Fibroblast of skin of right quadriceps (primary cell): ENCODE measurements around the gene PCDHGC3.
"Not testable (repeated sequence)": the region's sequence is repeated elsewhere in the genome, so short reads cannot be mapped to it uniquely, and the experiment has no call there.

ENCODE experiments used
- DNase-seq: peaks from one replicate; pipeline ENCODE4 v3.0.0-alpha.2; 2013

The PCDHGC3 gene

DNA sequence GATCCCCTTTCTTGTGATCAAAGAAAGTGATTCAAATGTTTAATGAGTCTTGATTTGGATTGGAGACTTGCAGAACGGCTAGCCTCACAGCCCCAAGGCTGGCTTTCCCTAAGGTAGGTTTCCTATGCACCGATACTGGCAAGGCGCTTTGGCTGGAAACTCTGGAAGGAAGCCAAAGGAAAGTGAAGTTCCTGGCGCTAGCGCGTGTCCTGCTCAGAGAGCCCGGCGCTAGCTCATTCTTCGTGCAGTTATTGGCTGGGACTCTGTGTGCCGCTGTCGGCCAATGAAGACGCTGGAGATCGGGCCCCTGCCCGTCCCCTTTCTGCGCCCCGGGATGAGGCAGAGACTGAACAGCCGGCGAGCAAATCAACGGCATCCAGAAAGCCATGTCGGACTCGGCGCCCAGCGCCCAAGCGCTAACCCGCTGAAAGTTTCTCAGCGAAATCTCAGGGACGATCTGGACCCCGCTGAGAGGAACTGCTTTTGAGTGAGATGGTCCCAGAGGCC lies at the start of gene PCDHGC3:
Gene PCDHGC3 (plus strand): TSS at position 342 of the 507 bp plus-strand sequence. CDS start 151 bp downstream, at position 493.
- peak; percentile 97 for DNase-seq

DNA sequence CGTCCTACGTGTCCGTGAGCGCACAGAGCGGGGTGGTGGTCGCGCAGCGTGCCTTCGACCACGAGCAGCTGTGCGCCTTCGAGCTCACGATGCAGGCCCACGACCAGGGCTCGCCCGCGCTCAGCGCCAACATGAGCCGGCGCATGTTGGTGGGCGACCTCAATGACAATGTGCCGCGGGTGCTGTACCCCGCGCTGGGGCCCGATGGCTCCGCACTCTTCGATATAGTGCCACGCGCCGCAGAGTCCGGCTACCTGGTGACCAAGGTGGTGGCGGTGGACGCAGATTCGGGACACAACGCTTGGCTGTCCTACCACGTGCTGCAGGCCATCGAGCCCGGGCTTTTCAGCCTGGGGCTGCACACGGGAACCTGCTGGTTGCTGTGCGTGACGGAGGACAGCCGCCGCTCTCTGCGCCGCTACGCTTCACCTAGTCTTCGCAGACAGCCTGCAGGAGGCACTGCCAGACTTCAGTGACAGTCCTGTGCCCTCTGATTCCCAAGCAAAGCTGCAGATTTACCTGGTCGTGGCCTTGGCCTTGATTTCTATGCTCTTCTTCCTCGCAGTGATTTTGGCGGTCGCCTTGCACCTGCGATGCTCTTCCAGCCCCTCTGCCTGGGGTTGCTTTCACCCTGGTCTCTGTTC lies 47.9 kb upstream of the PCDHGC3 start:
- DNase-seq: no peak

DNA sequence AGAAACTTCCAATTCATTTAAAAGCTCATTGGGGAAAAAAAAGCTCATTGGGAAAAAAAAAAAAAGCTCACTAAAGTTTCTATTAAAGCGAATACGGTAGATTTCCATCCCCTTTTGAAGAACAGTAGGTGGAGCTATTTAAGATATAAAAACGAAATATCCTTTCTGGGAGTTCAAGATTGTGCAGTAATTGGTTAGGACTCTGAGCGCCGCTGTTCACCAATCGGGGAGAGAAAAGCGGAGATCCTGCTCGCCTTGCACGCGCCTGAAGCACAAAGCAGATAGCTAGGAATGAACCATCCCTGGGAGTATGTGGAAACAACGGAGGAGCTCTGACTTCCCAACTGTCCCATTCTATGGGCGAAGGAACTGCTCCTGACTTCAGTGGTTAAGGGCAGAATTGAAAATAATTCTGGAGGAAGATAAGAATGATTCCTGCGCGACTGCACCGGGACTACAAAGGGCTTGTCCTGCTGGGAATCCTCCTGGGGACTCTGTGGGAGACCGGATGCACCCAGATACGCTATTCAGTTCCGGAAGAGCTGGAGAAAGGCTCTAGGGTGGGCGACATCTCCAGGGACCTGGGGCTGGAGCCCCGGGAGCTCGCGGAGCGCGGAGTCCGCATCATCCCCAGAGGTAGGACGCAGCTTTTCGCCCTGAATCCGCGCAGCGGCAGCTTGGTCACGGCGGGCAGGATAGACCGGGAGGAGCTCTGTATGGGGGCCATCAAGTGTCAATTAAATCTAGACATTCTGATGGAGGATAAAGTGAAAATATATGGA lies 45.2 kb upstream of the PCDHGC3 start, which contains the start of gene PCDHGA12:
Gene PCDHGA12 (plus strand): TSS at position 176 of the 782 bp plus-strand sequence. CDS start 253 bp downstream, at position 429.
- peak; percentile 92 for DNase-seq

DNA sequence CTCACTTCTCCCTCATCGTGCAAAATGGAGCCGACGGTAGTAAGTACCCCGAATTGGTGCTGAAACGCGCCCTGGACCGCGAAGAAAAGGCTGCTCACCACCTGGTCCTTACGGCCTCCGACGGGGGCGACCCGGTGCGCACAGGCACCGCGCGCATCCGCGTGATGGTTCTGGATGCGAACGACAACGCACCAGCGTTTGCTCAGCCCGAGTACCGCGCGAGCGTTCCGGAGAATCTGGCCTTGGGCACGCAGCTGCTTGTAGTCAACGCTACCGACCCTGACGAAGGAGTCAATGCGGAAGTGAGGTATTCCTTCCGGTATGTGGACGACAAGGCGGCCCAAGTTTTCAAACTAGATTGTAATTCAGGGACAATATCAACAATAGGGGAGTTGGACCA lies 44.5 kb upstream of the PCDHGC3 start:
- DNase-seq: peak; percentile 42

DNA sequence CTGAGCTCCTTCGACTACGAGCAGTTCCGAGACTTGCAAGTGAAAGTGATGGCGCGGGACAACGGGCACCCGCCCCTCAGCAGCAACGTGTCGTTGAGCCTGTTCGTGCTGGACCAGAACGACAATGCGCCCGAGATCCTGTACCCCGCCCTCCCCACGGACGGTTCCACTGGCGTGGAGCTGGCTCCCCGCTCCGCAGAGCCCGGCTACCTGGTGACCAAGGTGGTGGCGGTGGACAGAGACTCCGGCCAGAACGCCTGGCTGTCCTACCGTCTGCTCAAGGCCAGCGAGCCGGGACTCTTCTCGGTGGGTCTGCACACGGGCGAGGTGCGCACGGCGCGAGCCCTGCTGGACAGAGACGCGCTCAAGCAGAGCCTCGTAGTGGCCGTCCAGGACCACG lies 43.5 kb upstream of the PCDHGC3 start:
- not testable (repeated sequence) for DNase-seq

- not testable (repeated sequence) for DNase-seq
These were observed 43.0 kb upstream of the PCDHGC3 start for GRCh38 chr5:141432726-141433125.

GRCh38 chr5:141434006-141434405 lies 41.8 kb upstream of the PCDHGC3 start:
- no peak for DNase-seq

DNA sequence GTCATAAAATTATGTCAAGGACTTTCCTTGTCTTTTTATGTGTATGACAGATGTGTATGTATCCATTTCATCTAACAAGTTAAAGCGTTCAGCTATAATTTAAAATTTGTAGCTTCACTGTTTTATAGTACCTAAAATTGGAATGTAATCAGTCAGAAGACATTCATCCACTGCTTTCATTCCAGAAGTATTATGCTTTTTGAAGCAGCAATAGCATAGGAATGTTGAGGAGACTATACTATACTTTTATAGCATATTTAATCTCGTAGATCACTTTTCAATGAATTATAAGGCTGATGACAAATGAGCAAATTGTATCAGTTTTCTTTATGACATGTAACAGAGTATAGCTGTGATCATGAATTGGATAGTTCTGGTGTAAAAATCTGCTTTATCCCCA lies 38.5 kb upstream of the PCDHGC3 start:
- peak; percentile 38 for DNase-seq

GRCh38 chr5:141439411-141440141 lies 36.2 kb upstream of the PCDHGC3 start:
- DNase-seq: peak; percentile 25

- DNase-seq: no peak
These were observed 35.4 kb upstream of the PCDHGC3 start for GRCh38 chr5:141440341-141440740.

- no peak for DNase-seq
These were observed 34.1 kb upstream of the PCDHGC3 start for GRCh38 chr5:141441571-141442170.

DNA sequence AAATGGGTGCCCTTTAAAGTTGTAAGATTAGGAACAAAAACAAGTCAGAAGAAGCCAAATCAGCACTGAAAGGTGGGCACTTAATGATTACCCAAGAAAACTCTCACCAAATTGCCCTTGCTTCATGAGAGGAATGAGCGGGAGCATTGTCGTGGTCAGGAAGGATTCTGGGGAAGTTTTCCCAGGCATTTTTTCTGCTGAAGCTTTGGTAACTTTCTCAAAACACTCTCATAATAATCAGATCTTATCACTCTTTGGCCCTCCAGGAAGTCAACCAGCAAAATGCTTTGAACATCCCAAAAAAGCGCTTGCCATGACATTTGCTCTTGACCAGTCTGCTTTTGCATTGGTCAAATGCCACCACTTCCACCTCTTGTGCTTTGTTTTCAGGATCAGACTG lies 10.4 kb upstream of the PCDHGC3 start:
- DNase-seq: peak; percentile 46

DNA sequence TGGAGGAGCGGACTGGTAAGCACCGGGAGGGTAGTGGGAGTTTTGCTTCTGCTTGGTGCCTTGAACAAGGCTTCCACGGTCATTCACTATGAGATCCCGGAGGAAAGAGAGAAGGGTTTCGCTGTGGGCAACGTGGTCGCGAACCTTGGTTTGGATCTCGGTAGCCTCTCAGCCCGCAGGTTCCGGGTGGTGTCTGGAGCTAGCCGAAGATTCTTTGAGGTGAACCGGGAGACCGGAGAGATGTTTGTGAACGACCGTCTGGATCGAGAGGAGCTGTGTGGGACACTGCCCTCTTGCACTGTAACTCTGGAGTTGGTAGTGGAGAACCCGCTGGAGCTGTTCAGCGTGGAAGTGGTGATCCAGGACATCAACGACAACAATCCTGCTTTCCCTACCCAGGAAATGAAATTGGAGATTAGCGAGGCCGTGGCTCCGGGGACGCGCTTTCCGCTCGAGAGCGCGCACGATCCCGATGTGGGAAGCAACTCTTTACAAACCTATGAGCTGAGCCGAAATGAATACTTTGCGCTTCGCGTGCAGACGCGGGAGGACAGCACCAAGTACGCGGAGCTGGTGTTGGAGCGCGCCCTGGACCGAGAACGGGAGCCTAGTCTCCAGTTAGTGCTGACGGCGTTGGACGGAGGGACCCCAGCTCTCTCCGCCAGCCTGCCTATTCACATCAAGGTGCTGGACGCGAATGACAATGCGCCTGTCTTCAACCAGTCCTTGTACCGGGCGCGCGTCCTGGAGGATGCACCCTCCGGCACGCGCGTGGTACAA lies 556 bp downstream of the PCDHGC3 start:
- DNase-seq: peak; percentile 81

DNA sequence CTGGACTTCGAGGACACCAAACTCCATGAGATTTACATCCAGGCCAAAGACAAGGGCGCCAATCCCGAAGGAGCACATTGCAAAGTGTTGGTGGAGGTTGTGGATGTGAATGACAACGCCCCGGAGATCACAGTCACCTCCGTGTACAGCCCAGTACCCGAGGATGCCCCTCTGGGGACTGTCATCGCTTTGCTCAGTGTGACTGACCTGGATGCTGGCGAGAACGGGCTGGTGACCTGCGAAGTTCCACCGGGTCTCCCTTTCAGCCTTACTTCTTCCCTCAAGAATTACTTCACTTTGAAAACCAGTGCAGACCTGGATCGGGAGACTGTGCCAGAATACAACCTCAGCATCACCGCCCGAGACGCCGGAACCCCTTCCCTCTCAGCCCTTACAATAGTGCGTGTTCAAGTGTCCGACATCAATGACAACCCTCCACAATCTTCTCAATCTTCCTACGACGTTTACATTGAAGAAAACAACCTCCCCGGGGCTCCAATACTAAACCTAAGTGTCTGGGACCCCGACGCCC lies 1.3 kb downstream of the PCDHGC3 start:
- DNase-seq: no peak

- no peak for DNase-seq
These were observed 2.0 kb downstream of the PCDHGC3 start for GRCh38 chr5:141477815-141478214.

DNA sequence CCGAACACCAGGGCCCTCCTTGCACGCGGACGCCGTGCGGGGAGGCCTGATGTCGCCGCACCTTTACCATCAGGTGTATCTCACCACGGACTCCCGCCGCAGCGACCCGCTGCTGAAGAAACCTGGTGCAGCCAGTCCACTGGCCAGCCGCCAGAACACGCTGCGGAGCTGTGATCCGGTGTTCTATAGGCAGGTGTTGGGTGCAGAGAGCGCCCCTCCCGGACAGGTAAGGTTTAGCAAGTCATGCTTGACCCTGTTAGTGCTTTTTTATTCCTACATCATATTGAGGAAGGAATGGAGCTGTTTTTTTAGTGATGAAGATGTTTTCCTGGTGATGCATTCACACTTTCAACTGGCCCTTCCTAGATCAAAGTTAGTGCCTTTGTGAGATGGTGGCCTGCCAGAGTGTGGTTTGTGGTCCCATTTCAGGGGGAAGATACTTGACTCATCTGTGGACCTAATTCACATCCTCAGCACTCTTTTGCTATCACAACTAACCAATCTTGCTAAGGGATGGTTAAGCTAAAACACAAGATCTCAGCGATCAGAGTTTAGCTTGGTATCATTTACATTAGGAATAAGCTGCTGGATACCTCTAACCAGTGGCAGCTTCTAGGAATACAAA lies 2.7 kb downstream of the PCDHGC3 start:
- DNase-seq: peak; percentile 59

- DNase-seq: no peak
These were observed 4.0 kb downstream of the PCDHGC3 start for GRCh38 chr5:141479776-141480175.

GRCh38 chr5:141483902-141484301 lies 8.1 kb downstream of the PCDHGC3 start:
- no peak for DNase-seq

GRCh38 chr5:141484310-141484640 lies 8.5 kb downstream of the PCDHGC3 start:
- no peak for DNase-seq

DNA sequence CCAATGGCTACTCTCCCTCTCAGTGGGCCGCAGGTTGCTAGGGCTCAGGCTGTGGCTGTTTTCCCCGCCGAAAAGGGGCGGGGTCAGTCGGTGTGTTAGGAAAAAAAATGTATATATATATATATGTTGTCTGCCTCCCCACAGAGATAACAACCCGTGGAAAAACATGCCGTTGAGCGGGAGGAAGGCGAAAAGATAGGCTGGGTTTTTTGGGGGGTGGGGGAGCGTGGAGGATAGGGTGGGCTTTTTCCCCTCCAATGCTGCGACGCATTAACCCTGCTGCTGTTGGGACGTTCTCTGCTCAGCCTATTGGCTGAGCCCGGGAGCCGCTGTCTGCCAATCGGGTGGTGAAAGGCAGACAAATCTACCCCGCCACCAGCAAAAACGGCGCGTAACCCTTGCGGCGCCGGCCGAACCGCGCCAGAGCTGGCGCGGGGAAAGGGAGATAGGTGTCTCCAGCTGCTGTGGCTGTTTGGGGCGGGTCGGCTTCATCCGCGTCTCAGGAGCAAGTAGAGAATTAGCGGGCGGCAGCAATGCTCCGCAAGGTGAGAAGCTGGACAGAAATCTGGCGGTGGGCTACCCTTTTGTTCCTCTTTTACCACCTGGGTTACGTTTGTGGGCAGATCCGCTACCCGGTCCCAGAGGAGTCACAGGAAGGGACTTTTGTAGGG lies 9.0 kb downstream of the PCDHGC3 start, which contains the start of gene PCDHGC4:
Gene PCDHGC4 (plus strand): TSS at position 390 of the 671 bp plus-strand sequence. CDS start 144 bp downstream, at position 534.
- DNase-seq: no peak
